Neural cell (in vitro differentiated cells): ENCODE results near the gene CTSV.

Experiments
- POLR2AphosphoS5 ChIP-seq: IDR thresholded peaks from 2 replicates; pipeline ENCODE4 v1.6.1; 2012
- RAD21 ChIP-seq: fragments of 450-650 bp; conservative IDR thresholded peaks from 2 replicates; pipeline ENCODE4 v1.6.1; 2014; ENCODE audit warnings: antibody characterized with exemption, mild to moderate bottlenecking, moderate library complexity
- SMC3 ChIP-seq: fragments of 450-650 bp; conservative IDR thresholded peaks from 2 replicates; pipeline ENCODE4 v1.6.1; 2014; ENCODE audit warnings: antibody characterized with exemption, mild to moderate bottlenecking, moderate library complexity; ENCODE audit not compliant: poor library complexity
- TAF1 ChIP-seq: IDR thresholded peaks from 2 replicates; pipeline ENCODE4 v1.6.1; 2012; ENCODE audit warnings: low read depth
- TF ChIP-seq, protein P1 (sequence below): fragments of 450-650 bp; IDR thresholded peaks from 2 replicates; pipeline ENCODE4 v1.5.1; 2014; ENCODE audit warnings: antibody characterized with exemption, mild to moderate bottlenecking, moderate library complexity; ENCODE audit not compliant: poor library complexity, severe bottlenecking

DNA sequence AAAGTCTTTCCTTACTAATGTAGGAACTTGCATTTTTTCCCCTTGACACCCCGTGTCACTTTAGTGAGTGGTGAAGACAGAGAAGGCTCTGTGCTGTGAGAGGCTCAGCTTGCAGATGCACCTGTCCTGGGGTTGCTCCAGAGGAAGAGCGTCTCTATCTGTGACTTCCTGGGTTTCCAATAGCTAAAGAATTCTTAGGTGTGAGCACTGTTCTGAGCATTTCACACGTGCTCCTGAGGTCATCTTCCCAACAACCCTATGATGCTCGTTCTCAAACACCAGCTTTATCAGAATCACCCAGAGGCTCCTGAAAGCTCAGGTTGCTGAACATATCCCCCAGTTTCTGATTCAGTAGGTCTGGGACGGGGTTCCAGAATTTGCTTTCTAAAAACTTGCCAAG lies 6.4 kb upstream of the CTSV start:
- TF ChIP-seq, protein P1, sequence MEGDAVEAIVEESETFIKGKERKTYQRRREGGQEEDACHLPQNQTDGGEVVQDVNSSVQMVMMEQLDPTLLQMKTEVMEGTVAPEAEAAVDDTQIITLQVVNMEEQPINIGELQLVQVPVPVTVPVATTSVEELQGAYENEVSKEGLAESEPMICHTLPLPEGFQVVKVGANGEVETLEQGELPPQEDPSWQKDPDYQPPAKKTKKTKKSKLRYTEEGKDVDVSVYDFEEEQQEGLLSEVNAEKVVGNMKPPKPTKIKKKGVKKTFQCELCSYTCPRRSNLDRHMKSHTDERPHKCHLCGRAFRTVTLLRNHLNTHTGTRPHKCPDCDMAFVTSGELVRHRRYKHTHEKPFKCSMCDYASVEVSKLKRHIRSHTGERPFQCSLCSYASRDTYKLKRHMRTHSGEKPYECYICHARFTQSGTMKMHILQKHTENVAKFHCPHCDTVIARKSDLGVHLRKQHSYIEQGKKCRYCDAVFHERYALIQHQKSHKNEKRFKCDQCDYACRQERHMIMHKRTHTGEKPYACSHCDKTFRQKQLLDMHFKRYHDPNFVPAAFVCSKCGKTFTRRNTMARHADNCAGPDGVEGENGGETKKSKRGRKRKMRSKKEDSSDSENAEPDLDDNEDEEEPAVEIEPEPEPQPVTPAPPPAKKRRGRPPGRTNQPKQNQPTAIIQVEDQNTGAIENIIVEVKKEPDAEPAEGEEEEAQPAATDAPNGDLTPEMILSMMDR = no peak
- TF ChIP-seq POLR2AphosphoS5 (no peak), TAF1 (no peak), SMC3 (no peak), RAD21 (no peak)
